Measurements from ENCODE around the gene SPATA16.

SPATA16 gene

DNA sequence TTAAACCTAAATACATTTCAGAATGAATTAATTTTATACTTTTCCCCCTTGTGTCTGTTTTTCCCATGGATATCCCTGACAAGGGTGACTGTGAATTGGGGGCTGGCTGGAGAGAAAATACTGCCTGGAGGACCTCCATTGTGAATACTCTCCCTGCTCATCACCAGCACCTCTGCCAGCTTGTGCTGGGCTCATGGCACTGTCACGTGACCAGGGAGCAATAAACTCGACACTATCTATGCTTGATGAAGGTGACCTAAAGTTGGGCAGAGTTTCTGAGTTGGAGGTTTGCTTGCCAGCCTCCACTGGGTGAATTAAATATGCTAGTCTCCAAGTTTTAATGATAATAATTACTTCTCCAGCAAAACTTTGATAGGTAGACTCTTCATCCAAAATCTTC is 189.5 kb downstream of the SPATA16 start:
- DNase-seq (ENCODE audit: low spot score) = no peak
- TF ChIP-seq, protein P1, sequence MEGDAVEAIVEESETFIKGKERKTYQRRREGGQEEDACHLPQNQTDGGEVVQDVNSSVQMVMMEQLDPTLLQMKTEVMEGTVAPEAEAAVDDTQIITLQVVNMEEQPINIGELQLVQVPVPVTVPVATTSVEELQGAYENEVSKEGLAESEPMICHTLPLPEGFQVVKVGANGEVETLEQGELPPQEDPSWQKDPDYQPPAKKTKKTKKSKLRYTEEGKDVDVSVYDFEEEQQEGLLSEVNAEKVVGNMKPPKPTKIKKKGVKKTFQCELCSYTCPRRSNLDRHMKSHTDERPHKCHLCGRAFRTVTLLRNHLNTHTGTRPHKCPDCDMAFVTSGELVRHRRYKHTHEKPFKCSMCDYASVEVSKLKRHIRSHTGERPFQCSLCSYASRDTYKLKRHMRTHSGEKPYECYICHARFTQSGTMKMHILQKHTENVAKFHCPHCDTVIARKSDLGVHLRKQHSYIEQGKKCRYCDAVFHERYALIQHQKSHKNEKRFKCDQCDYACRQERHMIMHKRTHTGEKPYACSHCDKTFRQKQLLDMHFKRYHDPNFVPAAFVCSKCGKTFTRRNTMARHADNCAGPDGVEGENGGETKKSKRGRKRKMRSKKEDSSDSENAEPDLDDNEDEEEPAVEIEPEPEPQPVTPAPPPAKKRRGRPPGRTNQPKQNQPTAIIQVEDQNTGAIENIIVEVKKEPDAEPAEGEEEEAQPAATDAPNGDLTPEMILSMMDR (IDR thresholded peaks at IDR 0.05; ENCODE audit: extremely low read depth, missing control alignments) = no peak

DNA sequence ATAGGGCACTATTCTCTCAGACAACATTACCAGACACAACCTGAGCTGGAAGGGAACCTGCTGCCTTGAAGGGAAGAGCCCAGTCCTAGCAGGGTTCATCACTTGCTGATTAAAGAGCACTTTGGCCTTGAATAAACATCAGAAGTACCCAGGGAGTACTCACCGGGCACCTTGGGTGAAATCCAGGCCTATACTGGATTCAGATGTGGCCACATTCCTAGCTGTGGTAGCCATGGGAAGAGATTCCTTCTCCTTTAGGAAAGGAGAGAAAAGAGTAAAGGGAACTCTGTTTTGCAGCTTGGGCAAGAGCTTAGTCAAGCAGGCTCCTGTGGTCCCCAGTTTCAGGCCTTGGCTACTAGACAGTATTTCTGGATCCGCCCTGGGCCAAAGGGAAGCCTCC is 195.0 kb downstream of the SPATA16 start:
- TF ChIP-seq, protein P1 (IDR thresholded peaks at IDR 0.05; ENCODE audit: extremely low read depth, missing control alignments) = no peak
- no peak for DNase-seq (ENCODE audit: low spot score)

DNA sequence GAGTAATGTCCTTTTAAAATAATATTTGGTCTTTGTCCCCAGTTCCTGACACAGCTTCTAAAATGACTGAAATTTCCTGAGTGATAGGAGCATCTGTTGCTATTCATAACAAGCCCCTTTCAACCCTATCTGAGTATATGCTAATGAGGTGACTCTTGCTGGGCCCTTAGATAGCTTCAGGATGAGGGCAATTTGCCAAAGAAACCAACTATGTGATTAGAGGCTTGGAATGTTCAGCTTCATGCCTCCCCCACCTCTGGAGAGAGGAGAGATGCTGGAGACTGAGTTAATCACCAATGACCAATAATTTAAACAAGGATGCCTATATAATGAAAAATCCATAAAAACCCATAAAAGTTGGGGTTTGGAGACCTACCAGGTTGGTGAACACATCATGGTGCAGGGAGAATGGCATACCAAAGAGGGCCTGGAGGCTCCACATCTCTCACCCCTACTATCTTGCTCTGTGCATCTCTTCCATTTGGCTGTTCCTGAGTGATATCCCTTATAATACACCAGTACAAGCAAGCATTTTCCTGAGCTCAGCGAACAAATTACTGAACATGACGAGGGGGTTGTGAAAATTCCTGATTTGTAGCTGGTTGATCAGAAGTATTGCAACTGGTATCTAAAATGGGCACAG is 201.3 kb downstream of the SPATA16 start:
- TF ChIP-seq, protein P1 (IDR thresholded peaks at IDR 0.05; ENCODE audit: extremely low read depth, missing control alignments) = no peak
- DNase-seq (ENCODE audit: low spot score) = no peak

DNA sequence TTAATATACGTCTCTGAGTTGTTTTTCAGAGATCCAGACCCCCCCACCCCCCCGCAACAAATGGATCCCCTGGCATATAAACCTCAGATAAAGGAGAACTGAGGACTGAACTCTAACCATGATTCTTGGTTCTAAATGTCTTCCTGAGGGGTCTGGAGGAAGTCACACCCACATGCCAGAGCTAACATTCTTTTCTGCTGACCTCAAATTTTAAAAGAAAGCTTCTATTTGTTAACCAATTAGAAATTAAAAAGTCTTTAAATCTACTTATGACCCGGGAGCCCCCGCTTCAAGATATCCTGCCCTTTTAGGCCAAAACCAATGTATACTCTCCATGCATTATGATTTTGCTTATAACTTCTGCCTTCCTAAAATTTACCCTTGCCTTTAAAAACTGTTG is 202.2 kb downstream of the SPATA16 start:
- no peak for DNase-seq (ENCODE audit: low spot score)
- TF ChIP-seq, protein P1 (IDR thresholded peaks at IDR 0.05; ENCODE audit: extremely low read depth, missing control alignments) = no peak

DNA sequence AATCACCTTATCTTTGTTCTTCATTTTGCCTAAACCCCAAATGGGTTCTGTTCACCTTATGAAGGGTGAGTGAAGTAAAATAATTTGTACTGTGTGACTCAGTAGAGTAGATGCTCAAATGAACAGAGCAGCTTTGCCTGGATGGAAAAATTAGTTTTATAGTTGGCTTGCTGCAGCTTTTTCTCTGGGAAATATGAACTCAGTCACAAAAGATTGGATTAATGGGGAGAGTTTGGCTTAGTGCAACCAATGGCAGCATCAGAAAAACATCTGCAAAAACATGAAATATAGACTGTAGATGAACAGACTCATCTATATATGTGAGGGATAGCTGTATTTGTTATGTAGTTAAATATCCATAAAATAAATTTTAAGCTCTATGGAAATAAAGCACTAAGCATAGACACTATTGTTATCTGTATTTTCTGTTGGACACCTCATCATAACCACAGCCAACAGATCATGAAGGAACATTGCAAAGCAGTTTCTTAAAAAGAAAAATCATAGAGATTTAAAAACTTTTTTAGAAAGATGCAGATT is 209.2 kb downstream of the SPATA16 start:
- no peak for DNase-seq (ENCODE audit: low spot score)
- TF ChIP-seq, protein P1 (IDR thresholded peaks at IDR 0.05; ENCODE audit: extremely low read depth, missing control alignments) = no peak

DNA sequence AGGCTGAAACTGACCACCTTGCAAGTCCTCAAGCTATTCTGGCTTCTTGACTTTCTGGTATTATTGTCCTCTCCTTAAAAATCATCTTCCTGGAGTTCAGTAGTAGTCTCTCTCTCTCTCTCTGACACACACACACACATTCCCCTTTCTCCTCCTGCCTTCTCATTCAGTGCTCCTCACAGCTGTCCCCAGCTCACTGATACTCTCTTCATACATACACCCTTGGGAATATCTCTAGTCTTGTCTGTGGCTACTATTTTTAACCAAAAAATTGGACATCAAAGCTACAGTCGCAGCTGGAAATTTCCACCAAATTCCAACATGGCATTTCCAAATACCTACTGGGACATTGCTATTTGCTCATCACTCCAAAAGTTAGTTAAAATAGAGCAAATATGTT is 211.6 kb downstream of the SPATA16 start:
- TF ChIP-seq, protein P1 (IDR thresholded peaks at IDR 0.05; ENCODE audit: extremely low read depth, missing control alignments) = no peak
- DNase-seq (ENCODE audit: low spot score) = no peak

DNA sequence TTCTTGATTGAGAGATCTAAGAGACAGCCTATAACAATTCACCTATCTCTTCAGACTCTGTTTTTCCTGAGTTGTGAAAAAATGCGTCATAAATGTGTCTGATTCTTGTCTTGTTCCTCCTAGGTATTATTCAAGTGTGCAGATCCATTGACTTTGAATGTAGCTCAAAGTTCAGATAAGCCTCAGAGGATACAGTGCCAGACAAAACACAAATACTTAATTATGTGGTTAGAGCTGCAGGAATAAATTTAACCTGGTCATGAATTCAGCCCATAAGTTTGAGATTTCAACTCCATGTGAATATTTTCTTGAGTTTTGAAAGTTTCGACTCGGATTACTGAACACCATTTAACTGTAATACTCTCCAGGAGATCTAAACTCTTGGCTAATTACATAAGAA is 216.5 kb downstream of the SPATA16 start:
- no peak for DNase-seq (ENCODE audit: low spot score)
- TF ChIP-seq, protein P1 (IDR thresholded peaks at IDR 0.05; ENCODE audit: extremely low read depth, missing control alignments) = no peak

All from GM20000 (cell line).